ENCODE data around the gene FGF21. TPM values are rescaled to one million over a fixed set of nuclear protein-coding genes. Genes with fewer than 3 reads are reported as not detected.
"Not testable (repeated sequence)": the region's sequence is repeated elsewhere in the genome, so short reads cannot be mapped to it uniquely, and the experiment has no call there.

FGF21 gene
- polyA plus RNA-seq, 3 donors, result not detected

- H3K27ac ChIP-seq (ENCODE audit: low read depth, low read length), result no peak within 1 kb of the TSS
- WGBS, 3 donors, result 9 to 19% (median 10%) methylated on average over 31 of the region's 31 CpGs
These were observed 8.4 kb upstream of the FGF21 start, which contains the start of gene IZUMO1 for GRCh38 chr19:48746738-48747575. Gene IZUMO1, minus strand, starts transcription at chr19:48746909. Its CDS starts 1,050 bp downstream, at chr19:48745859.

GRCh38 chr19:48749571-48750198 is 5.6 kb upstream of the FGF21 start:
- 55 to 88% (median 65%) methylated on average over 4 of the region's 4 CpGs for WGBS, 3 donors
- no peak overlapping the region for H3K27ac ChIP-seq (ENCODE audit: low read depth, low read length)

GRCh38 chr19:48750351-48750750 is 5.0 kb upstream of the FGF21 start:
- H3K27ac ChIP-seq (ENCODE audit: low read depth, low read length), result no peak overlapping the region
- whole genome bisulfite sequencing, 3 donors, result 73 to 94% (median 86%) methylated on average over 29 to 31 of the region's 31 CpGs

- WGBS, 3 donors, result 53 to 79% (median 75%) methylated on average over 29 of the region's 29 CpGs
- H3K27ac ChIP-seq (ENCODE audit: low read depth, low read length), result no peak overlapping the region
These were observed 4.4 kb upstream of the FGF21 start for GRCh38 chr19:48750771-48751504.

GRCh38 chr19:48751845-48752495 is 3.4 kb upstream of the FGF21 start:
- 14 to 22% (median 19%) methylated on average over 20 of the region's 20 CpGs for WGBS, 3 donors

GRCh38 chr19:48752496-48753365 is 2.6 kb upstream of the FGF21 start, which contains the start of gene FUT1:
Gene FUT1, minus strand, starts transcription at chr19:48752641. Its CDS starts 1,360 bp downstream, at chr19:48751281.
- H3K27ac ChIP-seq (ENCODE audit: low read depth, low read length), result no peak within 1 kb of the TSS
- WGBS, 3 donors, result 2 to 5% (median 3%) methylated on average over 52 to 72 of the region's 73 CpGs

More at GRCh38 chr19:48751845-48752495, 3.4 kb upstream of the FGF21 start:
- H3K27ac ChIP-seq (ENCODE audit: low read depth, low read length), result no peak overlapping the region

- WGBS, 3 donors, result 63 to 77% (median 67%) methylated on average over 5 of the region's 5 CpGs
These were observed 463 bp downstream of the FGF21 start for GRCh38 chr19:48755787-48756186.

GRCh38 chr19:48756212-48756611 is 888 bp downstream of the FGF21 start:
- WGBS, 3 donors, result 85 to 92% (median 91%) methylated on average over 11 of the region's 11 CpGs
- no peak overlapping the region for H3K27ac ChIP-seq (ENCODE audit: low read depth, low read length)

More at GRCh38 chr19:48755787-48756186, 463 bp downstream of the FGF21 start:
- H3K27ac ChIP-seq (ENCODE audit: low read depth, low read length), result no peak overlapping the region

- 88 to 92% (median 88%) methylated on average over 9 of the region's 9 CpGs for WGBS, 3 donors
- no peak overlapping the region for H3K27ac ChIP-seq (ENCODE audit: low read depth, low read length)
These were observed 1.4 kb downstream of the FGF21 start for GRCh38 chr19:48756686-48757085.

- WGBS, 3 donors, result 89 to 91% (median 91%) methylated on average over 11 to 12 of the region's 12 CpGs
- no peak overlapping the region for H3K27ac ChIP-seq (ENCODE audit: low read depth, low read length)
These were observed 1.9 kb downstream of the FGF21 start for GRCh38 chr19:48757089-48757675.

- 88 to 93% (median 93%) methylated on average over 14 of the region's 14 CpGs for WGBS, 3 donors
- H3K27ac ChIP-seq (ENCODE audit: low read depth, low read length), result no peak overlapping the region
These were observed 2.4 kb downstream of the FGF21 start for GRCh38 chr19:48757741-48758144.

- no peak overlapping the region for H3K27ac ChIP-seq (ENCODE audit: low read depth, low read length)
- WGBS, 3 donors, result 46 to 75% (median 49%) methylated on average over 15 to 16 of the region's 16 CpGs
These were observed 5.3 kb downstream of the FGF21 start for GRCh38 chr19:48760504-48761205.

GRCh38 chr19:48765816-48766215 is 10.5 kb downstream of the FGF21 start:
- WGBS, 3 donors, result 17 to 50% (median 34%) methylated on average over 4 to 5 of the region's 5 CpGs
- not testable (repeated sequence) for H3K27ac ChIP-seq (ENCODE audit: low read depth, low read length)

- not testable (repeated sequence) for H3K27ac ChIP-seq (ENCODE audit: low read depth, low read length)
- WGBS, 3 donors, result 35 to 47% (median 44%) methylated on average over 6 of the region's 6 CpGs
These were observed 12.9 kb downstream of the FGF21 start for GRCh38 chr19:48768171-48768753.

- WGBS, 3 donors, result 41 to 68% (median 60%) methylated on average over 11 of the region's 11 CpGs
- H3K27ac ChIP-seq (ENCODE audit: low read depth, low read length), result no peak overlapping the region
These were observed 13.8 kb downstream of the FGF21 start for GRCh38 chr19:48768994-48769713.

GRCh38 chr19:48770266-48770665 is 14.9 kb downstream of the FGF21 start:
- no peak overlapping the region for H3K27ac ChIP-seq (ENCODE audit: low read depth, low read length)
- WGBS, 3 donors, result 68 to 87% (median 83%) methylated on average over 7 of the region's 7 CpGs
